NCI-H345 (cell line): ENCODE measurements around the gene ZBTB20.

Experiments
- DNase-seq: peaks from one replicate; lab custom pipeline; 2025; lab: John Stamatoyannopoulos, UW

Gene ZBTB20

GRCh38 chr3:114364806-114365654, 782.1 kb downstream of the ZBTB20 start:
- DNase-seq, result no peak

- no peak for DNase-seq
These were observed 783.4 kb downstream of the ZBTB20 start for GRCh38 chr3:114363554-114364202.

- DNase-seq, result no peak
These were observed 784.3 kb downstream of the ZBTB20 start for GRCh38 chr3:114362815-114363214.

DNA sequence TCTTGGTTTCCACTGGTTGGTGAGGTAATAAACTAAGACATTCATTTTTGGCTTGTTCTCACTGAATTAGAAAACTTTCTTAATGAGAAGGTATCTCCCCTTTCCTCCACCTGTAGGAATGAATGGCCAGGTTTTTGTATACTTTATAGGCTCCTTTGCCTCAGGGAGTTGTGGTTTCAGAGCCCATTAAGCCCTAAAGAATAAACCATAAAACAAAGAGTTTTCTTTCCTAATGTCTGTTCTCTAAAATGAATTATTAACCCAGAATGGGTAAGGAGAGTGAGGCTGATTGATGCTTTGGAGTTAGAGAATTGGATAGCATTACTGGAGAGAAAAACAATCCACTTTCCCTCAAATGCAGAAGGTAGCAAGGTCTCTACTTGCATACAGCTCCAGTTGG, 785.7 kb downstream of the ZBTB20 start:
- DNase-seq, result no peak

GRCh38 chr3:114356525-114356924, 790.6 kb downstream of the ZBTB20 start:
- DNase-seq, result no peak

- no peak for DNase-seq
These were observed 791.0 kb downstream of the ZBTB20 start for GRCh38 chr3:114356066-114356465.

- DNase-seq, result no peak
These were observed 791.4 kb downstream of the ZBTB20 start for GRCh38 chr3:114355653-114356052.

- DNase-seq, result no peak
These were observed 795.3 kb downstream of the ZBTB20 start for GRCh38 chr3:114351822-114352145.

- DNase-seq, result no peak
These were observed 795.8 kb downstream of the ZBTB20 start for GRCh38 chr3:114351123-114351821.

DNA sequence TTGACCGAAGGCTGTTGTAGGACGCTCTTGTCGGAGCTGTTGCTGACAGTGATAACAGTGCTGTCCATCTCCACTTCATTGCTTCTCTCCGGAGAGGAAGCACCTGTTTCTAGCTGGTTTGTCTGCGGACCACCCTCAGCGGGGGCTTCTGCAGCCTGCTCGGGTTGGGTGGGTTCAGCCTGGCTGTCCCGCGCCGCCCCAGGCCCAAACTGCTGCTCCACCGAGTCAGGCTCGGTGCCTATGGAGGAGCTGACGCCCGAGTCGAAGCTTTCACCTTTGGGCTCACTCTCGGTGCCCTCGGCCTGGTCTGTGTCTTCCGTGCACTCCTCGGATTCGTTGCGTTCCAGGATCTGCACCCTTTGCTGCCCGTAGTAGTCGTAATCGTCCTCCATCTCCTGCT, 796.4 kb downstream of the ZBTB20 start:
- no peak for DNase-seq

DNA sequence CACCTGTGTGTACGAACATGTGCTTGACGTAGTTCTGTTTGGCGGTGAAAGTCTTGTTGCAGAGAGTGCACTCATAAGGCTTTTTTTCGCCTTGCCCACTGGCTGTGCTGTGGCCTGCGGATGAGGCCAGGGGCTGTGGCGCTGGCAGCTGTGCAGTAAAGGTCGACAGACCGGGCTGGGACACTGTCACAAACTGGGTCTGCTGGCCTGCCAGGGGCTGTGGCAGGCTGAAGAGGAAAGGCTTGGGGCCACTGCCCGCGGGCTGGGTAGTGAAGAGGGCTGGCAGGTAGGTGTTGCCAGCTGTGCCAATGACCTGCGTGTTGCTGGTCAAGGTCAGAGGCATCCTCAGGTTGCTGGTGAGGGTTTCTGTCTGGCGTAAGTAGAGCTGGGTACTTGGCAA, 796.8 kb downstream of the ZBTB20 start:
- DNase-seq, result no peak

DNA sequence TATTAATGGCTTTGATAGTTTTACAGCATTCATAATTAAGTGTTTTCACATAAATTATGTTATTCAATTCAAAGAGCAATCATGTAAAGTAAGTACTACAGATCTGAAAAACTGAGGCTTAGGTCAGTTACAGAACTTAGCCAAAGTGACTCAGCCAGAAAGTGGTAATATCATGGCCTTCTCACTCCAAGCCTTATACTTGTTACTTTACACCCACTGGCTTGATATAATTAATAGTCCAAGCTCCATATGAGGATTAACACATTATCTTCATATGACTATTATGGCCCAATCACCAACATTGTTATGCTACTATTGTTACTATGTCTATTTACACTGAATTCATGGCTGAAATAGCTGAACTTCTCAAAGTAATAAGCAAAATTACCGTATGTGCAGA, 802.6 kb downstream of the ZBTB20 start:
- no peak for DNase-seq

- no peak for DNase-seq
These were observed 808.3 kb downstream of the ZBTB20 start for GRCh38 chr3:114338651-114339357.

DNA sequence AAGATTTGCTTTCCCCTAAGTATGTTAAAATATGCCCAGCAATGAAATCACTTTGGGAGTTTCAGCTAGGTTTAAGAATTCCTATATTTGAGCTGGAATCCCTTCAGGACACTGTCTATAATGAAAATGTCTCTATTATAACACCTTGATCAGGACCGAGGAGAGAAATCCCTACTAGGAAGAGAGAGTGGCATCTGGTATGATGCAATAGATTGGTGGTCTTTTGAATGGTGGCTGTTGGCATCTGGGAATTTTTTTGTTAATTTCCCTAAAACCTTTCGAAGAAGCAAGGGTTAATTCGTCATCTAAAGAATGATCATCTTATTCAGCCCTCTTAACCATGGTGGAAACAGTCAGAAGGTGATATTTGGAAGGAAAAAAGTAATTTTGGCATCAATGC, 810.2 kb downstream of the ZBTB20 start:
- no peak for DNase-seq

- no peak for DNase-seq
These were observed 810.9 kb downstream of the ZBTB20 start for GRCh38 chr3:114336122-114336697.

DNA sequence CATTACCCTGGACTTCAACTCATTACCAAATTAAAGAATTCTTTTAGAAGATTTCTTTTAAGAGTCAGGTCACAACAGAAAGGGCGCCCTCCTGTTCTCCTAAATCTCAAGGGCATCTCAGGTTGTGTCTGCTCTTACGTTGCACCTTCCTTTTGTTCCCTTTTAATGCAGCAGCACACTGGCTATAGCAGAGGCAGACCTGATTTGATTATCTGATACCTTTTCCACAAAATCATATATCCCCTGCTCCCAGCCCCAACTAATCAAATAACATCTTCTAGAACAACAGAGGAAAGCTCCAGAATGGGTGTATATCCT, 813.2 kb downstream of the ZBTB20 start:
- DNase-seq, result no peak

- no peak for DNase-seq
These were observed 813.7 kb downstream of the ZBTB20 start for GRCh38 chr3:114333180-114333922.

DNA sequence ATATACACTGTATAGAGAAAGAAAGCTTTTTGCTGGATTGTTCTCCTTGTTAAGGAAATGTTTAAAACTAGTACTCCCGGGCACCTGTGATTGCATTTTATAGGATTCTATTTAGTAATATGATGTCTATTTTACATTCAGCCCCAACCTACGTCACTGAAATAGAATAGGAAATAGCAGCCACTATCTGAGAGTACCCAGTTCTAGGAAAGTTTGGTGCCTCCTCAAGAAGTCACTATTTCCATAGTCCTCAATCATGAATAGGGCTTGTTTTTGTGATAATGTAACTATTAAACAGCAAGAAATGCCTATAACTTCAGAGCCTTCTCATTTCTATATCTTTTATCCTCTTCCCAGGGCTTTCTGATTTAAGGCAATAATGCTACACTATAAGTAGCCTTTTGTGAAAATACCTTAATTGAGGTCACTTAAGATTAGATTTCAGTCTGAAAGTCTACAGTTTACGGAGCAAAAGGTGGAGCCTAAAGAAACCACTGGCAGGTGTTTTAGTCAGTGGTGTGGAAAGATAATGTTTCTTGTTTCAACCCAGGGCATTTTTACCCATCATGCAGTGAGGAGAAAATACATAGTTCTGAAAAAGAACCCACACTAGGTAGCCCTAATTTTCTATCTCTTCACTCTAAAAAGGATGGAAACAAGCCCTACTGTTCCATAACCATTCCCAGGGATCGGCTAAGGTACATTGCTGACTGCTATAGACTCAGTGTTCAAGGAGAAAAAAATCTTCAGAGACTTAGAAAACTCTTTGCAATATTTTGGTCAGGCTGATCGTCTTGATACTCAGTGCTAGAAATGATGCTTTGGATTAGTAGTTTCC, 814.5 kb downstream of the ZBTB20 start:
- DNase-seq, result no peak

DNA sequence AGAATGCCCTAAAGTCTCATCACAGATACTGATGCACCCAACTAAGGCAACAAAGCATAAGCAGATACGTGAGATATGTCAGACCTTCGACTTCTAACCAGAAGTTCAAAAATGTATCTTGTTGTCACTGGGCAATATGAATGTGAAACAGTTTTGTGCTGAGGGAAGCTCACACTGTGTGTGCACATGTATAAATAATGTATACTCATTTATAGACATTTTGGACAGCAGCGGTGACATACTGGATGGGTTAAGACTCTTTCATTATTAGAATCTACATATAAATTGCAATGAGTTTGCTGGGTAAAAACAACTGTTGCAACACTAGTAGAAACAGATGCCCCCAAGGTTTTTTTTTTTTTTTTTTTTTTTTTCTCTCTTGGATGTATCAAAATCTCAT, 815.4 kb downstream of the ZBTB20 start:
- DNase-seq, result no peak

DNA sequence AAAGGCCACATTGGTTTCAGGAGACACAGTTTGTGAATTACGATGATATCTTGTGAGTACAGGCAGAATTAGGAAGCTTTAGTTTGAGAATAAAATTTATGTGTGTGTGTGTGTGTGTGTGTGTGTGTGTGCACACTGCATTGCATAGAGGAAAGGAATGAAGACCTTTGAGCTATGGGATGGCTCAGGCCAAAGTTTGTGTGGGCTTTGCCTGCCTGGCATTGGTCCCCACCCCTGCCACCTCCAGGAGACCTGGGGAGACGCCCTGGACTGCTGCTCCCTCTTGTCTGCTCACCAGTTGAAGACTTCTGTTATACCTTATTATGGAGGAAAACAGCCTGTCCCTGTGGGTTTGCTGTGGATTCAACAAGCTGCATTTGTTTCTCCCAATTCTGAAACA, 816.1 kb downstream of the ZBTB20 start:
- DNase-seq, result no peak

DNA sequence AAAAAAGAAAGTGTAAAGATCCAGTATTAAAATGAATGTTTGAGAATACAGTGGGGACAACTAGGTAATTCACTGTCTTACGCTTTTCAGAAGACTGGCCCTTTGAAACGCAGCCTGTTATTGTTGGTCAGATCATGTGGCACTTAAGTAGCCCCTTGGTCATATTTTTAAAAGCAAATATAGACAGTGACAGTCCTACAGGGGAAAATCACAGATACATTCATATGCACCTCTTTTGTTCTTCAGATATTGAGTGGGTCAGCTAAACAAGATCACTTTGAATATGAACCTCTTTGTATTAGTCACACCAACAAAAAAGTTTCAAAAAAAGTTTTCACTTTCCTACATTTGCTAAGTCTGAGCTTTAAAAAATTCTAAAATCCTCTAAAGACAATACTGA, 817.3 kb downstream of the ZBTB20 start:
- no peak for DNase-seq
